ENCODE results near the gene ESRRG. TPM values are rescaled to one million over a fixed set of nuclear protein-coding genes. Genes with fewer than 3 reads are reported as not detected.

ESRRG gene
- total and polyA plus RNA-seq, 2 of the 8 experiments (the other 6 are each of a cell fraction or from before 2014, with no cell fraction given) = 0.59 to 1.4 TPM

GRCh38 chr1:216456682-216457081 is 266.5 kb downstream of the ESRRG start:
- H3K23me2 ChIP-seq (ENCODE audit: low read depth, low read length) = no peaks in the 10 kb centered on the region
- no peak overlapping the region for H4K5ac ChIP-seq (ENCODE audit: insufficient read length, low read depth, low read length)
- H3K27me3 ChIP-seq (replicated peaks in 1 of 4; ENCODE audit: control insufficient read depth in 3 of 4, extremely low read depth in 1 of 4, insufficient read depth in 3 of 4, low read length in 3 of 4) = no peaks in the 10 kb centered on the region
- no peak overlapping the region for H2BK120ac ChIP-seq (replicated peaks; ENCODE audit: low read depth, low read length)
- no peak overlapping the region for H3K18ac ChIP-seq (ENCODE audit: extremely low read depth, low read length)
- H2BK5ac ChIP-seq (ENCODE audit: low read depth, low read length) = no peak overlapping the region
- H3K79me2 ChIP-seq (ENCODE audit: control insufficient read depth in 1 of 2, insufficient read depth in 2 of 2, low read length in 2 of 2) = no peaks in the 10 kb centered on the region
- POLR2A ChIA-PET (ENCODE audit: partially characterized antibody) = no interaction called here
- H3K9ac ChIP-seq (replicated peaks in 1 of 4; ENCODE audit: extremely low read depth in 1 of 4, low read depth in 3 of 4, low read length in 3 of 4) = no peak overlapping the region
- no peak overlapping the region for H3K4me2 ChIP-seq (ENCODE audit: insufficient read depth in 1 of 2, low read depth in 2 of 2, low read length in 2 of 2)
- H3K14ac ChIP-seq (ENCODE audit: insufficient read length) = no peak overlapping the region
- FAIRE-seq (no peak), DNase-seq (ENCODE audit: low read depth in 1 of 2, low spot score in 2 of 2) (no peak)
- no peak overlapping the region for H2BK15ac ChIP-seq (ENCODE audit: low read length)
- H3K79me1 ChIP-seq (ENCODE audit: low read depth, low read length) = no peaks in the 10 kb centered on the region
- CTCF ChIA-PET (ENCODE audit: partially characterized antibody) = no interaction called here
- no peak overlapping the region for H4K8ac ChIP-seq (ENCODE audit: extremely low read depth, insufficient read depth, low read length)
- H3K4ac ChIP-seq (replicated peaks; ENCODE audit: insufficient read length, low read depth, low read length) = no peak overlapping the region
- H4K20me1 ChIP-seq (replicated peaks in 1 of 2; ENCODE audit: control insufficient read depth in 1 of 2, insufficient read depth in 2 of 2, low read length in 2 of 2) = no peaks in the 10 kb centered on the region
- peaks cover 0 to 4% (median 0%) of the 10 kb centered on the region in 4 experiments; a peak in 1 of 7 replicates for H3K4me1 ChIP-seq (replicated peaks in 1 of 4; ENCODE audit: control insufficient read depth in 3 of 4, insufficient read depth in 4 of 4, low read length in 3 of 4)
- H3K27ac ChIP-seq (ENCODE audit: low read depth, low read length) = no peak overlapping the region
- no peaks in the 10 kb centered on the region for H3K9me3 ChIP-seq (ENCODE audit: insufficient read depth in 2 of 2, low read depth in 1 of 2, low read length in 1 of 2)
- WGBS, 2 experiments (ENCODE audit: extremely low coverage in 1 of 2, insufficient coverage in 1 of 2, insufficient read length in 1 of 2, insufficient replicate concordance in 2 of 2, low coverage in 1 of 2, low lambda C conversion rate in 2 of 2, missing lambda C conversion rate in 1 of 2) = 85% methylated on average over 3 of the region's 3 CpGs; no CpG with 5 or more reads in 1 of the 2 experiments
- TF ChIP-seq YY1 (IDR thresholded peaks at IDR 0.05; ENCODE audit: low read depth, low read length) = 0 out of 2 replicates have a peak, but pooled peaks have one; percentile 10
- TF ChIP-seq, protein P1, sequence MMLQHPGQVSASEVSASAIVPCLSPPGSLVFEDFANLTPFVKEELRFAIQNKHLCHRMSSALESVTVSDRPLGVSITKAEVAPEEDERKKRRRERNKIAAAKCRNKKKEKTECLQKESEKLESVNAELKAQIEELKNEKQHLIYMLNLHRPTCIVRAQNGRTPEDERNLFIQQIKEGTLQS (IDR thresholded peaks at IDR 0.05; ENCODE audit: insufficient read depth, low read depth, low read length) = no peak
- no peak overlapping the region for H4K91ac ChIP-seq (replicated peaks; ENCODE audit: insufficient read length, low read length)
- H2BK12ac ChIP-seq (ENCODE audit: low read depth, low read length) = no peak overlapping the region
- H2BK20ac ChIP-seq (ENCODE audit: low read length) = no peak overlapping the region
- no peak overlapping the region for H3K23ac ChIP-seq (ENCODE audit: insufficient read length)
- no peak overlapping the region for H3K56ac ChIP-seq (replicated peaks; ENCODE audit: insufficient read length, low read depth, low read length)
- no peak overlapping the region for H3K4me3 ChIP-seq (ENCODE audit: extremely low read depth in 1 of 4, insufficient read depth in 2 of 4, low read depth in 3 of 4, low read length in 4 of 4)
- no peak overlapping the region for H2AK5ac ChIP-seq (ENCODE audit: low read depth, low read length)
- no peaks in the 10 kb centered on the region for H3K36me3 ChIP-seq (ENCODE audit: control insufficient read depth in 2 of 4, insufficient read depth in 4 of 4, low read length in 3 of 4)
- H2AFZ ChIP-seq (ENCODE audit: low read length) = 0 out of 2 replicates have a peak overlapping the region, but pooled peaks have one; percentile 9

Measured in H1 (cell line).